GM12892 (cell line): ENCODE measurements around the gene CTBP2.

ENCODE experiments used
- POLR2A ChIP-seq: IDR thresholded peaks from 2 replicates; pipeline ENCODE4 v1.6.1; 2011; ENCODE audit warnings: low read depth, low read length, control low read depth
- POLR2AphosphoS5 ChIP-seq: IDR thresholded peaks from 2 replicates; pipeline ENCODE4 v1.6.1; 2011; ENCODE audit warnings: low read depth, low read length, control low read depth
- TAF1 ChIP-seq: IDR thresholded peaks from 2 replicates; pipeline ENCODE4 v1.6.1; 2011; ENCODE audit warnings: low read depth, mild to moderate bottlenecking, control low read depth, low read length, borderline replicate concordance

DNA sequence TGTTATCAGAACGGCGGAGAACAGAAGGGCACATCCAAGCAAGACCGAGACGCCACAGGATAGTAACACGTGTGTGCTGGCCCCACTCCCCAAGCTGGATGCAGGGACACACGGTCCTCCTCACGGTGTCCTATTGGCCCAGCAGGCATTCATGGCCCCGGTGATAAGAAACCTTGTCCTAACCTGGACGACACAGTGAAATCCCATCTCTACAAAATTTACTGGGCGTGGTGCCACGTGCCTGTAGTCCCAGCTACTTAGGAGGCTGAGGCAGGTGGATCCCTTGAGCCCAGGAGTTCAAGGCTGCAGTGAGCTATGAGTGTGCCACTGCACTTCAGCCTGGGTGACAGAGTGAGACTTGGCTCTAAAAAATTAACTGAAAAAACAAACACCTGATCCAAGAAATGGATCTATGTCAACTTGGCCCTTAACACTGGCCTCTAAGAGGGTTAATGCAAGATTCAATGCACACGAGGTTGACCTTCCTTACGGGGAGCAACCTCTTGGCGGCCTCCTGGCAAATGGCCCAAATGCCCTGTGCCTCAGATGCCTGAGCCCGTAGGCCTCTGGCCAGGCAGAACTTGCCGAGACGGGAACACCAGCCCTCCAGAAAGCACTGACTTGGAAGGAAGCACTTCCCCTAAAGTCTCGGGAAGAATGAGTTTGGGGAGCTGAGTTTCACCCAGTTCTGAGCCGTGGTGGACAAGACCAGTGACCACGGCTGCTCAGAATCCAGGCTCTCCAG is 146.1 kb downstream of the CTBP2 start:
- TF ChIP-seq POLR2AphosphoS5 (no peak), TAF1 (no peak), POLR2A (no peak)
